B cell (primary cell): ENCODE results near the gene COLEC12. TPM values are rescaled to one million over a fixed set of nuclear protein-coding genes. Genes with fewer than 3 reads are reported as not detected.

Source experiments
- ATAC-seq: fragments of 200-7000 bp; cut with Tn5 transposase; one replicate; pipeline ENCODE4 v1.10.0; 2021; ENCODE audit warnings: low read depth, mild to moderate bottlenecking, moderate number of reproducible peaks, moderate library complexity
- CTCF ChIA-PET: fragments of 350-600 bp; sonication (Branson Sonifier 250); formaldehyde crosslinking; loops from one replicate; lab custom pipeline; 2021; ENCODE audit warnings: antibody characterized with exemption, inconsistent platforms; lab: Charles Lee
- POLR2A ChIA-PET: fragments of 350-600 bp; sonication (Branson Sonifier 250); formaldehyde crosslinking; loops from one replicate; lab custom pipeline; 2021; ENCODE audit warnings: antibody characterized with exemption; lab: Charles Lee
- DNase-seq: peaks from one replicate; pipeline ENCODE4 v3.0.0; 2013
- H2AFZ ChIP-seq: 2 replicates; pipeline ENCODE4 v1.6.1; 2012; ENCODE audit warnings: mild to moderate bottlenecking, low read depth, low read length; ENCODE audit not compliant: insufficient read depth, poor library complexity, severe bottlenecking
- H3K27ac ChIP-seq, 2 donors: 1 replicate in 1 of 2; 2 replicates in 1 of 2; pipeline ENCODE4 v1.5.1; 2012 to 2013; ENCODE audit warnings: low read length in 2 of 2, mild to moderate bottlenecking in 2 of 2, moderate library complexity in 1 of 2
- H3K27me3 ChIP-seq, 4 experiments: fragments of 200-600 bp in 1 of 4; sonication (generic) in 1 of 4; replicated peaks in 1 of 4; 1 replicate in 2 of 4; 2 replicates in 2 of 4; pipeline versions ENCODE4 v1.6.1 to v1.7.0; 2013 to 2016; ENCODE audit warnings: low read length in 3 of 4, mild to moderate bottlenecking in 2 of 4, mixed read lengths in 1 of 4, moderate library complexity in 1 of 4; ENCODE audit not compliant: insufficient read depth in 4 of 4, control insufficient read depth in 3 of 4; ENCODE audit errors: control extremely low read depth in 1 of 4
- H3K36me3 ChIP-seq, 2 experiments: replicated peaks in 1 of 2; 1 replicate in 1 of 2; 2 replicates in 1 of 2; pipeline versions ENCODE4 v1.6.1 to v1.7.1; 2013; ENCODE audit warnings: low read length in 1 of 2; ENCODE audit not compliant: insufficient read depth in 2 of 2, control insufficient read depth in 1 of 2; ENCODE audit errors: control extremely low read depth in 1 of 2, extremely low read depth in 1 of 2
- H3K4me1 ChIP-seq, 2 donors: fragments of 200-600 bp in 1 of 2; sonication (generic) in 1 of 2; 1 replicate in 1 of 2; 2 replicates in 1 of 2; pipeline versions ENCODE4 v1.5.1 to v1.6.1; 2013 to 2017; ENCODE audit warnings: low read length in 2 of 2; ENCODE audit not compliant: control insufficient read depth in 2 of 2, insufficient read depth in 2 of 2
- H3K4me2 ChIP-seq: replicated peaks from 2 replicates; pipeline ENCODE3; 2012; ENCODE audit warnings: mild to moderate bottlenecking, low read depth, low read length; ENCODE audit not compliant: poor library complexity, severe bottlenecking
- H3K4me3 ChIP-seq, 5 experiments: fragments of 200-600 bp in 1 of 5; sonication (generic) in 1 of 5; 1 replicate in 3 of 5; 2 replicates in 2 of 5; pipeline versions ENCODE4 v1.5.1 to v1.7.0; 2011 to 2016; ENCODE audit warnings: low read length in 4 of 5, mild to moderate bottlenecking in 4 of 5, low read depth in 2 of 5, control low read depth in 1 of 5, moderate library complexity in 1 of 5; ENCODE audit not compliant: insufficient read depth in 1 of 5; ENCODE audit errors: control extremely low read depth in 1 of 5, extremely low read depth in 1 of 5
- H3K79me2 ChIP-seq: fragments of 200-600 bp; sonication (generic); one replicate; pipeline ENCODE4 v1.6.0; 2016; ENCODE audit warnings: low read length; ENCODE audit not compliant: control insufficient read depth, insufficient read depth
- H3K9ac ChIP-seq: fragments of 200-600 bp; sonication (generic); 2 replicates; pipeline ENCODE4 v1.6.1; 2017; ENCODE audit warnings: mild to moderate bottlenecking, low read length, moderate library complexity
- H3K9me3 ChIP-seq, 3 donors: one replicate each; pipeline versions ENCODE4 v1.6.1 to v1.7.1; 2013; ENCODE audit warnings: low read length in 2 of 3; ENCODE audit not compliant: control insufficient read depth in 2 of 3, insufficient read depth in 1 of 3; ENCODE audit errors: control extremely low read depth in 1 of 3
- H4K20me1 ChIP-seq: 2 replicates; pipeline ENCODE4 v1.6.0; 2012; ENCODE audit warnings: mild to moderate bottlenecking, low read length; ENCODE audit not compliant: insufficient read depth, control insufficient read depth, poor library complexity, severe bottlenecking
- H3K27ac Mint-ChIP-seq: one replicate; pipeline ENCODE4 v1.8.0; 2021; ENCODE audit warnings: mixed read lengths
- H3K27me3 Mint-ChIP-seq: one replicate; pipeline ENCODE4 v1.8.0; 2021; ENCODE audit warnings: mixed read lengths
- H3K4me1 Mint-ChIP-seq: one replicate; pipeline ENCODE4 v1.8.0; 2021; ENCODE audit warnings: mixed read lengths
- H3K4me3 Mint-ChIP-seq: one replicate; pipeline ENCODE4 v1.8.0; 2021; ENCODE audit warnings: mixed read lengths
- H3K9me3 Mint-ChIP-seq: one replicate; pipeline ENCODE4 v1.8.0; 2022; ENCODE audit warnings: mixed read lengths; ENCODE audit not compliant: insufficient read depth
- CTCF ChIP-seq: fragments of 200-600 bp; IDR thresholded peaks from one replicate; pipeline ENCODE4 v1.8.0; 2022; ENCODE audit warnings: antibody characterized with exemption, mild to moderate bottlenecking
- EZH2 ChIP-seq: IDR thresholded peaks from 2 replicates; pipeline ENCODE4 v1.6.1; 2012; ENCODE audit warnings: borderline replicate concordance, low read depth, mild to moderate bottlenecking, moderate library complexity, low read length; ENCODE audit not compliant: insufficient read depth, poor library complexity, severe bottlenecking
- WGBS: methylation state at CpG from one replicate; pipeline ENCODE4 v1.1.5; 2013; ENCODE audit warnings: missing lambda C conversion rate; ENCODE audit not compliant: insufficient coverage; 5-methylcytosine and 5-hydroxymethylcytosine counted together
- intact Hi-C: fragments of 100-400 bp; cut with micrococcal nuclease; formaldehyde crosslinking; loops from one replicate; pipeline ENCODE4 v1.10.0; 2022
- polyA plus RNA-seq: library from polyadenylated mRNA; depleted of rRNA; stranded (reverse); fragments of >200 nt; gene quantifications from 2 replicates; pipeline ENCODE4 v1.2.3, GENCODE V29; 2012
- total RNA-seq, 2 donors: library from RNA; stranded (reverse); fragments of 120-200 nt in 1 of 2; gene quantifications; 1 replicate in 1 of 2; 2 replicates in 1 of 2; pipeline versions ENCODE4 v1.2.3 to v1.2.4, GENCODE V29; 2013 to 2022

Gene COLEC12
- total and polyA plus RNA-seq, 2 donors (not counting 1 experiment from before 2014, with no cell fraction given), result not detected

GRCh38 chr18:506264-506663 is 5.8 kb upstream of the COLEC12 start:
- WGBS, result no CpG with 5 or more reads among the region's 1 CpG
- DNase-seq, result no peak
- no peaks in the 10 kb centered on the region for H4K20me1 ChIP-seq
- H3K4me1 ChIP-seq, result no peaks in the 10 kb centered on the region
- ChIA-PET CTCF (no interaction called here), POLR2A (no interaction called here)
- Mint-ChIP-seq H3K4me1 (peaks cover 2% of the 10 kb centered on the region), H3K27me3 (peaks cover 19% of the 10 kb centered on the region), H3K4me3 (no peak overlapping the region), H3K9me3 (no peaks in the 10 kb centered on the region), H3K27ac (no peak overlapping the region)
- no peaks in the 10 kb centered on the region for H3K79me2 ChIP-seq
- no peak for ATAC-seq
- no peak overlapping the region for H3K27ac ChIP-seq
- TF ChIP-seq EZH2 (no peak), CTCF (no peak)
- H3K9ac ChIP-seq, result no peak overlapping the region
- H3K4me3 ChIP-seq, result no peak overlapping the region
- peaks cover 0 to 3% (median 0%) of the 10 kb centered on the region in 4 experiments for H3K27me3 ChIP-seq
- H2AFZ ChIP-seq, result no peak overlapping the region
- H3K4me2 ChIP-seq, result no peak overlapping the region
- intact Hi-C loops, result no loop called here
- no peaks in the 10 kb centered on the region for H3K9me3 ChIP-seq
- H3K36me3 ChIP-seq, result no peaks in the 10 kb centered on the region

- no peak overlapping the region for H3K27ac Mint-ChIP-seq
These were observed 5.1 kb upstream of the COLEC12 start for GRCh38 chr18:505483-506122.

More at GRCh38 chr18:505483-506122, 5.1 kb upstream of the COLEC12 start:
- Histone ChIP-seq H3K36me3 (no peaks in the 10 kb centered on the region), H3K9me3 (no peaks in the 10 kb centered on the region), H3K9ac (no peak overlapping the region), H2AFZ (no peak overlapping the region), H4K20me1 (no peaks in the 10 kb centered on the region), H3K4me1 (no peaks in the 10 kb centered on the region), H3K4me3 (no peak overlapping the region), H3K27ac (no peak overlapping the region), H3K79me2 (no peaks in the 10 kb centered on the region), H3K4me2 (no peak overlapping the region), H3K27me3 (peaks cover 0 to 6% (median 0%) of the 10 kb centered on the region in 4 experiments)
- H3K9me3 Mint-ChIP-seq, result no peaks in the 10 kb centered on the region
- peaks cover 5% of the 10 kb centered on the region for H3K4me1 Mint-ChIP-seq
- POLR2A ChIA-PET, result no interaction called here
- no peak overlapping the region for H3K4me3 Mint-ChIP-seq
- TF ChIP-seq CTCF, result no peak
- TF ChIP-seq EZH2, result no peak
- no peak for DNase-seq
- intact Hi-C loops, result no loop called here
- CTCF ChIA-PET, result no interaction called here
- no peak for ATAC-seq
- WGBS, result 63% methylated on average over 2 of the region's 6 CpGs
- peaks cover 24% of the 10 kb centered on the region for H3K27me3 Mint-ChIP-seq
